Activated T-cell treated with anti-CD3 and anti-CD28 coated beads, Interleukin-2, amount 50 U/mL, for 4 hours (primary cell): ENCODE results near the gene TMEM59. TPM values are rescaled to one million over a fixed set of nuclear protein-coding genes. Genes with fewer than 3 reads are reported as not detected.
"Not testable (repeated sequence)": the region's sequence is repeated elsewhere in the genome, so short reads cannot be mapped to it uniquely, and the experiment has no call there.

Experiments
- ATAC-seq, 2 donors: fragments of 200-7000 bp; cut with Tn5 transposase; one replicate each; pipeline ENCODE4 v1.10.0; 2021
- DNase-seq: peaks from one replicate; pipeline ENCODE4 v3.0.0-alpha.2; 2020
- H3K27me3 Mint-ChIP-seq: one replicate; pipeline ENCODE4 v1.8.0; 2021; ENCODE audit warnings: low read depth, mixed read lengths
- H3K36me3 Mint-ChIP-seq: one replicate; pipeline ENCODE4 v1.8.0; 2022; ENCODE audit warnings: mixed read lengths; ENCODE audit not compliant: insufficient read depth
- H3K4me1 Mint-ChIP-seq: one replicate; pipeline ENCODE4 v1.8.0; 2021; ENCODE audit warnings: low read depth, mixed read lengths
- H3K4me3 Mint-ChIP-seq: one replicate; pipeline ENCODE4 v1.8.0; 2021; ENCODE audit warnings: mild to moderate bottlenecking, moderate library complexity, mixed read lengths
- H3K9me3 Mint-ChIP-seq: one replicate; pipeline ENCODE4 v1.8.0; 2021; ENCODE audit warnings: mixed read lengths
- total RNA-seq, 3 donors: library from RNA; stranded (reverse); gene quantifications; one replicate each; pipeline ENCODE4 v1.2.1, GENCODE V29; 2021

Gene TMEM59
- total RNA-seq, 3 donors from 2014 or later, result 86.8 to 102 (median 89.9) TPM

DNA sequence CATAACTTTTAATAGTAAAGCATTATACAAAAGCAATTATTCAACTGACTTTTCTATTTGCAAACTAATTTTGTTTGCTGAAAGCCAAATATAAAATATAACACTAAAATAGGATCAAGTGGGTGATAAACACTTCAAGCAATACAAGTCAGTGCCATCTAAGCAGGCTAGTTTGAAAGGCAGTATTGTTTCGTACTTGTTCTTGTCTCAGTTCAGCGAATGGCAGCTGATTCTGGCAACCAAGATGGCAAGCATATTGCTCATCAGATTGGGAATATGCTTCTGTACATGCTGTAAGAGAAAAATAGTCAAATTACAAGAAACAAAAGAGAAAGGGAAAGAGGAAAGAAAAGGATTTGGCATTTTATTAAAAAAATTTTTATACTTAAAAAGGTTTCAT, 7.5 kb downstream of the TMEM59 start:
- Mint-ChIP-seq H3K4me3 (no peak overlapping the region), H3K27me3 (no peaks in the 10 kb centered on the region), H3K36me3 (peaks cover 25% of the 10 kb centered on the region), H3K4me1 (peaks cover 40% of the 10 kb centered on the region), H3K9me3 (no peaks in the 10 kb centered on the region)
- ATAC-seq, result no peak
- no peak for DNase-seq

- ATAC-seq, result no peak
- H3K4me3 Mint-ChIP-seq, result no peak overlapping the region
- peaks cover 38% of the 10 kb centered on the region for H3K36me3 Mint-ChIP-seq
- H3K4me1 Mint-ChIP-seq, result peaks cover 16% of the 10 kb centered on the region
- no peak for DNase-seq
- H3K9me3 Mint-ChIP-seq, result no peaks in the 10 kb centered on the region
- H3K27me3 Mint-ChIP-seq, result no peaks in the 10 kb centered on the region
Measured at GRCh38 chr1:54041806-54042205, 11.2 kb downstream of the TMEM59 start.

GRCh38 chr1:54037476-54037875, 15.5 kb downstream of the TMEM59 start:
- Mint-ChIP-seq H3K27me3 (no peaks in the 10 kb centered on the region), H3K36me3 (peaks cover 31% of the 10 kb centered on the region), H3K4me3 (no peak overlapping the region), H3K9me3 (no peaks in the 10 kb centered on the region), H3K4me1 (no peaks in the 10 kb centered on the region)
- DNase-seq (no peak), ATAC-seq (no peak)

- DNase-seq, result no peak
- H3K4me3 Mint-ChIP-seq, result no peak overlapping the region
- no peak for ATAC-seq
- H3K9me3 Mint-ChIP-seq, result no peaks in the 10 kb centered on the region
- peaks cover 12% of the 10 kb centered on the region for H3K36me3 Mint-ChIP-seq
- H3K4me1 Mint-ChIP-seq, result no peaks in the 10 kb centered on the region
- no peaks in the 10 kb centered on the region for H3K27me3 Mint-ChIP-seq
Measured at GRCh38 chr1:54028306-54029251, 24.4 kb downstream of the TMEM59 start.

- Mint-ChIP-seq H3K4me3 (no peak overlapping the region), H3K36me3 (peaks cover 11% of the 10 kb centered on the region), H3K9me3 (no peaks in the 10 kb centered on the region), H3K4me1 (no peaks in the 10 kb centered on the region), H3K27me3 (no peaks in the 10 kb centered on the region)
- ATAC-seq, result no peak
- DNase-seq, result no peak
Measured at GRCh38 chr1:54027848-54028247, 25.2 kb downstream of the TMEM59 start.

GRCh38 chr1:54024811-54025210, 28.2 kb downstream of the TMEM59 start:
- H3K9me3 Mint-ChIP-seq, DNase-seq, ATAC-seq, H3K4me1 Mint-ChIP-seq, H3K27me3 Mint-ChIP-seq, H3K36me3 Mint-ChIP-seq, H3K4me3 Mint-ChIP-seq: not testable (repeated sequence)

GRCh38 chr1:54024358-54024757, 28.6 kb downstream of the TMEM59 start:
- no peaks in the 10 kb centered on the region for H3K9me3 Mint-ChIP-seq
- H3K27me3 Mint-ChIP-seq, result no peaks in the 10 kb centered on the region
- DNase-seq (no peak), ATAC-seq (no peak)
- H3K4me3 Mint-ChIP-seq, result no peak overlapping the region
- H3K36me3 Mint-ChIP-seq, result no peaks in the 10 kb centered on the region
- H3K4me1 Mint-ChIP-seq, result no peaks in the 10 kb centered on the region

DNA sequence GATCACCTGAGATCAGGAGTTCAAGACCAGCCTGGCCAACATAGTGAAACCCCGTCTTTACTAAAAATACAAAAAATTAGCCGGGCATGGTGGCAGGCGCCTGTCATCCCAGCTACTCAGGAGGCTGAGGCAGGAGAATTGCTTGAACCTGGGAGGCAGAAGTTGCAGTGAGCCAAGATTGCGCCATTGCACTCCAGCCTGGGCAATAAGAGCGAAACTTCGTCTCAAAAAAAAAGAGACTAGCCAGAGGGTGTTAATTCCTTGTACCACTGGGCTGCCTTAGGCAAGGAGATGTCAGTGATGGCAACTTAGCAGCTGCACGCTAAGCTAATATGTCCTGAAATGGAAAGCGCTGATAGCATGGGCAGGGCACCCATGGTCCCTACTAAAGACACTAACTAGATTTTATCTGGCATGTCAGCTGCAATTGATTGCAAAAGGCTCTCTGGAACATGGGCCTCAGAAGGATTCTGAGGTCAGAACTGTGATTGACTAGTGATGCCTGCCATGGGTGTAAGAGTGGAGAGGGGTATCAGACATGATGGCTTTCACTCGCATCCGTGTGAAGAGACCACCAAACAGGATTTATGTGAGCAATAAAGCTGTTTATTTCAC, 33.3 kb downstream of the TMEM59 start:
- H3K27me3 Mint-ChIP-seq, DNase-seq, H3K4me3 Mint-ChIP-seq, H3K9me3 Mint-ChIP-seq, H3K36me3 Mint-ChIP-seq, H3K4me1 Mint-ChIP-seq, ATAC-seq: not testable (repeated sequence)

DNA sequence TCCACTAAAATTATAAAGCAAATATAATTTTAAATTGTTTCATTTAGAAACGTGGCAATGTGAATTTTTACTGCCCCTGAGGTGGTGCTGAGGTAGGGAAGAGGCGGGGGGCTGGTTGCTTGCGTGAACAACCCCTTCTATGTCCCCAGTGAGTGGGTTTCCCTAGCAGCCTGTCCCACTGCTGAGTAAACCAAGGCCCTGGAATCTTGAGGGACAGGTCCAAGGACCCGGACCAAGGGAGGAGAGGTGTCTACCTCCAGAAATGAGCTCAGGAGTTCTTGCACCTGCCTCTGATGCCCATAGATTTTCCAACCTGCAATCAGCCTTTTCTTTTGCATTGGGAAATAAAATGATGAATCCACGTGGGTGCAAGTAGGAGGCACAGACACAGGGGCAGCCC, 34.4 kb downstream of the TMEM59 start:
- Mint-ChIP-seq H3K27me3 (peaks cover 8% of the 10 kb centered on the region), H3K36me3 (no peaks in the 10 kb centered on the region), H3K9me3 (no peaks in the 10 kb centered on the region), H3K4me3 (no peak overlapping the region), H3K4me1 (no peaks in the 10 kb centered on the region)
- no peak for DNase-seq
- no peak for ATAC-seq

- H3K4me1 Mint-ChIP-seq, result no peaks in the 10 kb centered on the region
- no peak for DNase-seq
- ATAC-seq, result no peak
- peaks cover 11% of the 10 kb centered on the region for H3K27me3 Mint-ChIP-seq
- H3K9me3 Mint-ChIP-seq, result no peaks in the 10 kb centered on the region
- no peak within 1 kb of the TSS for H3K4me3 Mint-ChIP-seq
- H3K36me3 Mint-ChIP-seq, result no peaks in the 10 kb centered on the region
Measured at GRCh38 chr1:54017979-54018378, 35.0 kb downstream of the TMEM59 start, which contains the start of gene LDLRAD1. Gene LDLRAD1 (minus strand): TSS chr1:54018186. CDS start chr1:54018112, 74 bp downstream.

GRCh38 chr1:54016343-54017282, 36.4 kb downstream of the TMEM59 start:
- no peak for DNase-seq
- no peaks in the 10 kb centered on the region for H3K9me3 Mint-ChIP-seq
- no peaks in the 10 kb centered on the region for H3K36me3 Mint-ChIP-seq
- peaks cover 14% of the 10 kb centered on the region for H3K27me3 Mint-ChIP-seq
- H3K4me1 Mint-ChIP-seq, result no peaks in the 10 kb centered on the region
- no peak overlapping the region for H3K4me3 Mint-ChIP-seq
- no peak for ATAC-seq

GRCh38 chr1:54014009-54014629, 38.9 kb downstream of the TMEM59 start:
- no peaks in the 10 kb centered on the region for H3K4me1 Mint-ChIP-seq
- H3K9me3 Mint-ChIP-seq, result no peaks in the 10 kb centered on the region
- H3K36me3 Mint-ChIP-seq, result no peaks in the 10 kb centered on the region
- ATAC-seq (no peak), DNase-seq (no peak)
- H3K27me3 Mint-ChIP-seq, result peaks cover 21% of the 10 kb centered on the region
- no peak overlapping the region for H3K4me3 Mint-ChIP-seq

DNA sequence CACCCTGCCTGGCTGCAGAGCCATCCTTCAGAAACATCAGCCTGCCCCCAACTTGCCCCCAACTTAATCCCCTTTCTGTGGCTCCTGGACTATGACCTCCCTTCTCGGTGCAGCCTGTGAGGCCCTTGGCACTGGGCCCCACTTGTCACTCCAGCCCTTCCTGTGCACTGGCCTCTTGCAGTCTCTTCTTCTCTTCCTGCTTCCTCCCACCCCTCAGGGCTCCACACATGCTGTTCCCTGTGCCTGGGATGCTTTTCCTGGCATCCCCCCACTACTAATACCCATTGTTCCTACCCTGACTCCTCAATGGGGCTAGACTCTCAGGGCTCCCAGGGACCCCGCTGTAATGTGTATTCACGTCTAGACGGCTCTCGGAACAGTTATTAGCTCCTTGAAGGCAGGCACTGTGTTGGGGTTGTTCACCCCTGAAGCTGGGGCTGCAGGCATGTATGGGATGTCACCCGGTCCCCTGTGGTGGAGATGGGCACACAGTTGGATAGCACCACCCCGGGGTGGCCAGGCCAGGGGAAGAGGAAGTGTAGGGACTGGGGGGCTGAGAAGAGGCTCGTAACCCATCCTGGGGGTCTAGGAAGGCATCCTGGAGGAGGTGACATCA, 39.5 kb downstream of the TMEM59 start:
- DNase-seq, result no peak

More for the DNA sequence above, 39.5 kb downstream of the TMEM59 start:
- ATAC-seq, result no peak
- H3K9me3 Mint-ChIP-seq, result no peaks in the 10 kb centered on the region
- H3K27me3 Mint-ChIP-seq, result peaks cover 22% of the 10 kb centered on the region
- no peak overlapping the region for H3K4me3 Mint-ChIP-seq
- H3K36me3 Mint-ChIP-seq, result no peaks in the 10 kb centered on the region
- H3K4me1 Mint-ChIP-seq, result no peaks in the 10 kb centered on the region
